D721Med (cell line): ENCODE results near the gene STYXL1.

Experiments used
- DNase-seq: peaks from one replicate; pipeline ENCODE4 v3.0.0; 2011; ENCODE audit warnings: low spot score; ENCODE audit not compliant: insufficient read length
- FAIRE-seq: peaks from 2 replicates; lab custom pipeline; 2011; peaks lifted over from hg19 to GRCh38; lab: Jason Lieb, UNC
- TF ChIP-seq, protein P1 (sequence below): IDR thresholded peaks from 2 replicates; pipeline ENCODE4 v1.5.1; 2012; ENCODE audit warnings: mild to moderate bottlenecking, control low read depth; ENCODE audit not compliant: insufficient read depth; ENCODE audit errors: missing control alignments

Gene STYXL1

DNA sequence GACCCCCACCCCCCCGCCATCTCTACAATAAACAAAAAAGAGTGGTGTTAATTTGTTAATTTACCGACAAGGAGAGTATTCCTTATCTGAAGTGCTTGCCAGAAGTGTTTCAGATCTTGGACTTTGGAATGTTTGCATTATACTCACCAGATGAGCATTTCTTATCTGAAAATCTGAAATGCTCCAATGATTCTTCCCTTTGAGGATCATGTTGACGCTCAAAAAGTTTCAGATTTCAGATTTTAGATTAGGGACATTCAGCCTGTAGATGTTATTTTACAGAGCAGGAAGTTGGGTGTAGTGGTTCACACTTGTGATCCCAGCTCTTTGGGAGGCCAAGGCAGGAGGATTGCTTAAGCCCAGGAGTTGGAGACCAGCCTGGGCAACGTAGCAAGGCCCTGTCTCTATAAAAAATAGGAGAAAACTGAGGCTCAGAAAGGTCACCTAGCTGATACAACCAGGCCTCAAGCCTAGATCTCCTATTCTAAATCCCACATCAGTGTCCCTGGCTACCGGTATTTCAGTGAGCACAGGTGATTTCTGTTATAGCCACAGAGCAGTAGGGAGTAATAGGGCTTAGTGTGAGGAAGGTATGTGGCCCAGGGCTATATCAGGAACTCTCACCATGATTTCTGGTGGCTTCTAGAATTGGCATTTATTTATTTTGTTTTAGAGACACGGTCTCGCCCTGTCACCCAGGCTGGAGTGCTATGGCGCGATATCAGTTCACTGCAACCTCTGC is 88.8 kb downstream of the STYXL1 start:
- TF ChIP-seq, protein P1, sequence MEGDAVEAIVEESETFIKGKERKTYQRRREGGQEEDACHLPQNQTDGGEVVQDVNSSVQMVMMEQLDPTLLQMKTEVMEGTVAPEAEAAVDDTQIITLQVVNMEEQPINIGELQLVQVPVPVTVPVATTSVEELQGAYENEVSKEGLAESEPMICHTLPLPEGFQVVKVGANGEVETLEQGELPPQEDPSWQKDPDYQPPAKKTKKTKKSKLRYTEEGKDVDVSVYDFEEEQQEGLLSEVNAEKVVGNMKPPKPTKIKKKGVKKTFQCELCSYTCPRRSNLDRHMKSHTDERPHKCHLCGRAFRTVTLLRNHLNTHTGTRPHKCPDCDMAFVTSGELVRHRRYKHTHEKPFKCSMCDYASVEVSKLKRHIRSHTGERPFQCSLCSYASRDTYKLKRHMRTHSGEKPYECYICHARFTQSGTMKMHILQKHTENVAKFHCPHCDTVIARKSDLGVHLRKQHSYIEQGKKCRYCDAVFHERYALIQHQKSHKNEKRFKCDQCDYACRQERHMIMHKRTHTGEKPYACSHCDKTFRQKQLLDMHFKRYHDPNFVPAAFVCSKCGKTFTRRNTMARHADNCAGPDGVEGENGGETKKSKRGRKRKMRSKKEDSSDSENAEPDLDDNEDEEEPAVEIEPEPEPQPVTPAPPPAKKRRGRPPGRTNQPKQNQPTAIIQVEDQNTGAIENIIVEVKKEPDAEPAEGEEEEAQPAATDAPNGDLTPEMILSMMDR: no peak
- DNase-seq: no peak
- FAIRE-seq: no peak

DNA sequence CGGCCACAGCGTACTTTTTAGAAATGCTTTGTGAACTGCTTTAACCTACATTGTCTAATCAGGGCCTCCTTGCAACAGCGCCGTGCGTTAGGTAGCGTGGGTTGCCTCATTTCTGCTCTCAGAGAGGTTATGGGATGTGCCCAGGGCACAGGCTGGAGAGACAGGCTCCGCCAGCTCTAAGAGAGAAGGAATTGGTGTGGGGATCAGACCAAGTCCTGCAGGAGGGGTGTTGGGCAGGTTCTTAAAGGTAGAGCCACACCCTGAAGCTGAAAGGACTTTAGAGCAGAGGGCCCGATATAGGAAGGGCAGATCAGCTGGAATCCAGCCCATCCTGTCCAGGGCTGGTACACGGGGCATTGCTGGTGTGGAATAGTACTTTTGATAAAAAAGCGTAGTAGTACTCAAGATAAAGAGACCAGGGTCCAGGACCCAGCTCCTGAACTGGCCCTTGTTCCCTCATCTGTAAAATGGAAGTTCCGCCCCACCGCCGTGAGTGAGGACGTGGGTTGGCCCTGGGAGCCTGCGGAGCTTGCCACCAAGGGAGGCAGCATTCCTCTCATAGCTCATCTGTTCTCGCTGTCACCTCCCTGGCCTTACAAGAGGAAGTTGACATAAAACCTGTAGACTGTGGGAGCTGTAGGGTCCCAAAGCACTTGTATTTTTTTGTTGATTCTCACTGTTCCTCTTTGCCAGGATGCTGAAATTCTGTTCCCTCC is 90.6 kb downstream of the STYXL1 start:
- no peak for DNase-seq
- TF ChIP-seq, protein P1: no peak
- FAIRE-seq: no peak

DNA sequence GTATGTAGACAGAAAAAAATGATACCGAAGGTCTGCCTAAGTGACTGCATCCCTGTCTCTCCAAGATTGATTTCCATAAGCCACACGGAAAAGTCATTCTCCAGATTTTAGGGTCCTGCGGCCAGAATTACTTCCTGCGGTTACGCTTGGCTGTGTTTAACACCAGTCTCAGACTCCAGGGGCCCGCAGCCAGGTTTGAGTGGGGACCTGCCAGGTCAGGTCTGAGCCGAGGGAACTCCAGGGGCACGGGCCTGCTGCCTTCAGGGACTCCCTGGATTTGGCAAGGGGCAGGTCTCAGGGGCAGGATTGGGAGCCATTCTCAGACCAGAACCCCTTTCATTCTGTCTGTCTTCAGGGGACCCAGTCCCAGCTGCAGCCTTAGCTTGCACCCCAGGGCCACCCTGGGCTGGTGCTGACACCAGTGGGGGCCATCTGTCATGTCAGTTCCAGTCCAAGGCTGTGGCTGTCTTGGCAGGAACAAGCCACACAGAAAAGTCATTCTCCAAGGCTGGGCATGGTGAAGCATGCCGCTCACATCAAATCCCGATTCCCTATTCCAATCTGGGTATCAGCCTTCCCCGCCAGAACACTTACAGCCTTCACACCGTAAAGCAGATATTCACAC is 92.4 kb downstream of the STYXL1 start:
- FAIRE-seq (no peak), DNase-seq (no peak)

DNA sequence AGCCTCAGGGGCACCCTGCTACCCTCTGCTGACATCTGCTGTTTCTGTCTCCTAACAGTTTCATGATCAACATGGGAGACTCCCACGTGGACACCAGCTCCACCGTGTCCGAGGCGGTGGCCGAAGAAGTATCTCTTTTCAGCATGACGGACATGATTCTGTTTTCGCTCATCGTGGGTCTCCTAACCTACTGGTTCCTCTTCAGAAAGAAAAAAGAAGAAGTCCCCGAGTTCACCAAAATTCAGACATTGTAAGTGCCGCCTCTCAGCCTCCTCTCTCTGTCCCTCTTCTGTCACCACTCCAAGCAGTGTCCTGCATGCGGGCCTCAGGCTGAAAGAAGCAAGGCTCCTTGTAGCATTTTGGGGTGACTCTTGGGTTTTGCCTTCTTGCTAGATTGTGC is 93.9 kb downstream of the STYXL1 start:
- DNase-seq (no peak), FAIRE-seq (no peak)
- TF ChIP-seq, protein P1: no peak

More for the DNA sequence above, 92.4 kb downstream of the STYXL1 start:
- TF ChIP-seq, protein P1: no peak

DNA sequence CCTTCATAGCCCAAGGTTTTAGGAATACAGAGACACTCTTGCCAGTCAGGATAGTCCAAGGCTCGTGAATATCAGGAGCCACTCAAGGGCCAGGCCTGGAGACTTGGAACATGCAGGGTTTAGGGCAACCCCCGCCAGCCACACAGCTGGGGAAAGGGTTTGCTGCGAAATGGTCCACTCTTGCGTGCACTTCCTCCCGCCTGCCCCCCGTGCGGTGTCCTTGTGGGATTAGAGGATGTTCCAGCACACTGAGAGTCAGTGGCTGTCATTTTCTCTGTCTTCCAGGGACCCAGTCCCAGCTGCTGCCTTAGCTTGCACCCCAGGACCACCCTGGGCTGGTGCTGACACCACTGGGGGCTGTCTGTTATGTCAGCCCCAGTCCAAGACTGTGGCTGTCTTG is 94.4 kb downstream of the STYXL1 start:
- TF ChIP-seq, protein P1: no peak
- FAIRE-seq (no peak), DNase-seq (no peak)

DNA sequence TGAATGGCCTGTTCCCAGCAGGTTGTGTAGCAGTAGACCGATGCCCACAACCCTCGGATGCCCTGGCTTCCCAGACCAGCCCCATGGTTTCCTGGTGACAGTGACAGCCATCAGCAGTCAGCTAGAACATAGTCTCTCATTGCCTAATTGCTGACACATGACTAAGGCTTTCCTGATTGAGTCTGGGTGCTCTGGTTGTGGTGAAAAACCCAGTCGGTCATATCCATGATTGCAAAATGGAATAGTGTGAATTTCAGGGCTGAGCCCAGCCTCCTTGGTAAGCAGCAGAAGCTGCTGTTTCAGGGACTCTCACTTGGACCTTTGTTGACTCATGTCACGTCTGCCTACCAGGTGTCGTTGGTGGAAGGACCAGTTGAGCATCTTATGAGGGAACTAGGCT is 96.3 kb downstream of the STYXL1 start:
- FAIRE-seq: no peak
- no peak for DNase-seq

More for the DNA sequence above, 96.3 kb downstream of the STYXL1 start:
- TF ChIP-seq, protein P1: no peak
